HCT116 (cell line): ENCODE data around the gene FAM210B.

ENCODE experiments used
- CEBPB ChIP-seq: IDR thresholded peaks from 2 replicates; pipeline ENCODE4 v1.6.1; 2012; ENCODE audit warnings: low read depth
- FOSL1 ChIP-seq: IDR thresholded peaks from 2 replicates; pipeline ENCODE4 v1.6.1; 2012; ENCODE audit warnings: low read depth
- POLR2A ChIP-seq: IDR thresholded peaks from 2 replicates; pipeline ENCODE4 v1.7.0; 2011; ENCODE audit warnings: borderline replicate concordance; ENCODE audit not compliant: insufficient read depth, insufficient read length; ENCODE audit errors: extremely low read depth
- POLR2AphosphoS5 ChIP-seq: IDR thresholded peaks from 2 replicates; pipeline ENCODE4 v1.6.1; 2011; ENCODE audit warnings: mild to moderate bottlenecking, low read depth, low read length, moderate library complexity
- TCF7L2 ChIP-seq: IDR thresholded peaks from 2 replicates; pipeline ENCODE4 v1.7.0; 2011; ENCODE audit warnings: borderline replicate concordance, inconsistent platforms; ENCODE audit not compliant: insufficient read depth, insufficient read length; ENCODE audit errors: extremely low read depth
- TF ChIP-seq, protein P1 (sequence below): IDR thresholded peaks from 2 replicates; pipeline ENCODE4 v1.6.1; 2012; ENCODE audit warnings: low read depth
- TF ChIP-seq, protein P2 (sequence below), 3 experiments: fragments of 200-600 bp in 1 of 3; sonication (generic) in 1 of 3; IDR thresholded peaks in 2 of 3; conservative IDR thresholded peaks in 1 of 3; 2 replicates each; pipeline ENCODE4 v1.5.1; 2012 to 2017; ENCODE audit warnings: low read depth in 2 of 3, low read length in 2 of 3, antibody characterized with exemption in 1 of 3, borderline replicate concordance in 1 of 3, control low read depth in 1 of 3, mild to moderate bottlenecking in 1 of 3, mixed read lengths in 1 of 3, mixed run types in 1 of 3, moderate library complexity in 1 of 3; ENCODE audit not compliant: insufficient read depth in 1 of 3

DNA sequence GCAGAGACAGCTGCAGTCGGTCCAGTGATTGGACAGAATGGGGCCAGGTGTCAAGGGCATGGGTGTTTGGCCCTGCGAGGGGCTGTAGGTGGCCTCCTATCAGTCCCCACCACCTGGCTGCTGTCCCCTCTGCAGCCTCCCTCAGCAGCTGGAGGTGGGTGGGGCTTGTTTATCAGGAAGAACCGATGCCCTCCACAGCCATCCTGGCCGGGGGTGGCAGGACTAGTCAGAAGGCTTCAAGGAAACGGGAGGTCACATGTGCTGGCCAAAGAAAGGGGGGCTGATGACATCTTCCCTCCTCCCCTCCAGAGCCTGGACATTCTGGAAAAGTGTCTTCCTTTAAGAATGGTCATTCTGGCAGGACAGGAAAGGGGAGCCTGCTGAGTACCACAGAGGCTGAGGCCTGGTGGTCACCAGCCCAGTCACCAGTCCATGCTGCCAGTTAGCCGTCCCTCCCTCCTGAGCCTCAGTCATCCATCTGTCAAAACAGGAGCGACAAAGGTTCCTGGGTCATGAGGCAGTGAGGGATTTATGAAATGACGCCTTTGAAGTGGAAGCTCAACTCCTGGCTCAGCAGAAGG, 4.1 kb downstream of the FAM210B start:
- no peak for TF ChIP-seq CEBPB
- TF ChIP-seq, protein P1, sequence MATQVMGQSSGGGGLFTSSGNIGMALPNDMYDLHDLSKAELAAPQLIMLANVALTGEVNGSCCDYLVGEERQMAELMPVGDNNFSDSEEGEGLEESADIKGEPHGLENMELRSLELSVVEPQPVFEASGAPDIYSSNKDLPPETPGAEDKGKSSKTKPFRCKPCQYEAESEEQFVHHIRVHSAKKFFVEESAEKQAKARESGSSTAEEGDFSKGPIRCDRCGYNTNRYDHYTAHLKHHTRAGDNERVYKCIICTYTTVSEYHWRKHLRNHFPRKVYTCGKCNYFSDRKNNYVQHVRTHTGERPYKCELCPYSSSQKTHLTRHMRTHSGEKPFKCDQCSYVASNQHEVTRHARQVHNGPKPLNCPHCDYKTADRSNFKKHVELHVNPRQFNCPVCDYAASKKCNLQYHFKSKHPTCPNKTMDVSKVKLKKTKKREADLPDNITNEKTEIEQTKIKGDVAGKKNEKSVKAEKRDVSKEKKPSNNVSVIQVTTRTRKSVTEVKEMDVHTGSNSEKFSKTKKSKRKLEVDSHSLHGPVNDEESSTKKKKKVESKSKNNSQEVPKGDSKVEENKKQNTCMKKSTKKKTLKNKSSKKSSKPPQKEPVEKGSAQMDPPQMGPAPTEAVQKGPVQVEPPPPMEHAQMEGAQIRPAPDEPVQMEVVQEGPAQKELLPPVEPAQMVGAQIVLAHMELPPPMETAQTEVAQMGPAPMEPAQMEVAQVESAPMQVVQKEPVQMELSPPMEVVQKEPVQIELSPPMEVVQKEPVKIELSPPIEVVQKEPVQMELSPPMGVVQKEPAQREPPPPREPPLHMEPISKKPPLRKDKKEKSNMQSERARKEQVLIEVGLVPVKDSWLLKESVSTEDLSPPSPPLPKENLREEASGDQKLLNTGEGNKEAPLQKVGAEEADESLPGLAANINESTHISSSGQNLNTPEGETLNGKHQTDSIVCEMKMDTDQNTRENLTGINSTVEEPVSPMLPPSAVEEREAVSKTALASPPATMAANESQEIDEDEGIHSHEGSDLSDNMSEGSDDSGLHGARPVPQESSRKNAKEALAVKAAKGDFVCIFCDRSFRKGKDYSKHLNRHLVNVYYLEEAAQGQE: no peak
- TF ChIP-seq, protein P2, sequence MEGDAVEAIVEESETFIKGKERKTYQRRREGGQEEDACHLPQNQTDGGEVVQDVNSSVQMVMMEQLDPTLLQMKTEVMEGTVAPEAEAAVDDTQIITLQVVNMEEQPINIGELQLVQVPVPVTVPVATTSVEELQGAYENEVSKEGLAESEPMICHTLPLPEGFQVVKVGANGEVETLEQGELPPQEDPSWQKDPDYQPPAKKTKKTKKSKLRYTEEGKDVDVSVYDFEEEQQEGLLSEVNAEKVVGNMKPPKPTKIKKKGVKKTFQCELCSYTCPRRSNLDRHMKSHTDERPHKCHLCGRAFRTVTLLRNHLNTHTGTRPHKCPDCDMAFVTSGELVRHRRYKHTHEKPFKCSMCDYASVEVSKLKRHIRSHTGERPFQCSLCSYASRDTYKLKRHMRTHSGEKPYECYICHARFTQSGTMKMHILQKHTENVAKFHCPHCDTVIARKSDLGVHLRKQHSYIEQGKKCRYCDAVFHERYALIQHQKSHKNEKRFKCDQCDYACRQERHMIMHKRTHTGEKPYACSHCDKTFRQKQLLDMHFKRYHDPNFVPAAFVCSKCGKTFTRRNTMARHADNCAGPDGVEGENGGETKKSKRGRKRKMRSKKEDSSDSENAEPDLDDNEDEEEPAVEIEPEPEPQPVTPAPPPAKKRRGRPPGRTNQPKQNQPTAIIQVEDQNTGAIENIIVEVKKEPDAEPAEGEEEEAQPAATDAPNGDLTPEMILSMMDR (IDR thresholded peaks at IDR 0.05 in 2 of 3, conservative IDR thresholded peaks at IDR 0.05 in 1 of 3; ENCODE audit: borderline replicate concordance in 1 of 3, insufficient read depth in 1 of 3, low read depth in 2 of 3, low read length in 2 of 3): no peak
- no peak for TF ChIP-seq POLR2AphosphoS5
- TF ChIP-seq POLR2A: no peak
- no peak for TF ChIP-seq FOSL1
- TF ChIP-seq TCF7L2: no peak
